ENCODE results near the gene TOR1A.

- TF ChIP-seq REST (IDR thresholded peaks at IDR 0.05; ENCODE audit: low read depth) (no peak), POLR2A (IDR thresholded peaks at IDR 0.05; ENCODE audit: borderline replicate concordance, extremely low read depth, insufficient read depth, insufficient read length) (no peak)
These were observed 41.2 kb upstream of the TOR1A start for GRCh38 chr9:129864991-129865647.
